Liver (tissue), 9 donors: ENCODE results near the gene RAD51B. TPM values are rescaled to one million over a fixed set of nuclear protein-coding genes. Genes with fewer than 3 reads are reported as not detected.
A peak's percentile ranks its signal among the peaks of the same experiment; 100 is the strongest.

ENCODE experiments used
- DNase-seq: peaks from one replicate; pipeline ENCODE4 v3.0.0-alpha.2; 2017; ENCODE audit warnings: low spot score
- H3K27ac ChIP-seq, 2 donors: one replicate each; pipeline ENCODE4 v1.7.0; 2013; ENCODE audit warnings: inconsistent platforms in 2 of 2, low read length in 2 of 2, control low read depth in 1 of 2, low read depth in 1 of 2, mild to moderate bottlenecking in 1 of 2
- H3K27me3 ChIP-seq, 4 donors: one replicate each; pipeline versions ENCODE4 v1.6.1 to v1.7.0; 2013; ENCODE audit warnings: low read length in 3 of 4, inconsistent platforms in 1 of 4, mild to moderate bottlenecking in 1 of 4, moderate library complexity in 1 of 4; ENCODE audit not compliant: control insufficient read depth in 4 of 4, insufficient read depth in 4 of 4
- H3K36me3 ChIP-seq, 4 donors: one replicate each; pipeline versions ENCODE4 v1.6.1 to v1.7.0; 2013; ENCODE audit warnings: low read length in 3 of 4, mild to moderate bottlenecking in 3 of 4, low read depth in 1 of 4, moderate library complexity in 1 of 4; ENCODE audit not compliant: control insufficient read depth in 4 of 4, insufficient read depth in 3 of 4
- H3K4me1 ChIP-seq, 4 donors: one replicate each; pipeline versions ENCODE4 v1.6.1 to v1.7.0; 2013; ENCODE audit warnings: low read length in 3 of 4, mild to moderate bottlenecking in 3 of 4, moderate library complexity in 1 of 4; ENCODE audit not compliant: control insufficient read depth in 4 of 4, insufficient read depth in 4 of 4
- H3K4me3 ChIP-seq, 3 donors: one replicate each; pipeline versions ENCODE4 v1.6.1 to v1.7.0; 2013; ENCODE audit warnings: low read length in 3 of 3, control low read depth in 1 of 3, low read depth in 1 of 3, mild to moderate bottlenecking in 1 of 3
- H3K9ac ChIP-seq, 2 donors: one replicate each; pipeline ENCODE4 v1.7.0; 2013; ENCODE audit warnings: low read length in 2 of 2, mild to moderate bottlenecking in 2 of 2, moderate library complexity in 2 of 2, control low read depth in 1 of 2, low read depth in 1 of 2
- H3K9me3 ChIP-seq, 4 donors: one replicate each; pipeline versions ENCODE4 v1.6.1 to v1.7.0; 2013; ENCODE audit warnings: low read length in 3 of 4; ENCODE audit not compliant: control insufficient read depth in 4 of 4
- FOXA1 ChIP-seq: IDR thresholded peaks from 2 replicates; pipeline ENCODE4 v1.6.1; 2016; ENCODE audit warnings: antibody characterized with exemption
- FOXA2 ChIP-seq: IDR thresholded peaks from 2 replicates; pipeline ENCODE4 v1.6.1; 2016; ENCODE audit warnings: antibody characterized with exemption
- GABPA ChIP-seq, 2 donors: IDR thresholded peaks in 1 of 2; conservative IDR thresholded peaks in 1 of 2; 2 replicates each; pipeline ENCODE4 v1.6.1; 2016; ENCODE audit warnings: antibody characterized with exemption in 2 of 2, mild to moderate bottlenecking in 1 of 2, moderate library complexity in 1 of 2
- HNF4A ChIP-seq, 2 donors: conservative IDR thresholded peaks; 2 replicates each; pipeline ENCODE4 v1.6.1; 2016; ENCODE audit warnings: antibody characterized with exemption in 2 of 2, mild to moderate bottlenecking in 2 of 2
- HNF4G ChIP-seq: IDR thresholded peaks from 2 replicates; pipeline ENCODE4 v1.6.1; 2016; ENCODE audit warnings: antibody characterized with exemption
- JUND ChIP-seq, 2 donors: IDR thresholded peaks; 2 replicates each; pipeline ENCODE4 v1.6.1; 2016; ENCODE audit warnings: antibody characterized with exemption in 2 of 2
- NR2F2 ChIP-seq: IDR thresholded peaks from 2 replicates; pipeline ENCODE4 v1.6.1; 2016; ENCODE audit warnings: antibody characterized with exemption
- RAD21 ChIP-seq, 2 donors: IDR thresholded peaks; 2 replicates each; pipeline ENCODE4 v1.6.1; 2016; ENCODE audit warnings: antibody characterized with exemption in 2 of 2, mild to moderate bottlenecking in 2 of 2
- RXRA ChIP-seq, 2 donors: IDR thresholded peaks; 2 replicates each; pipeline ENCODE4 v1.6.1; 2017 to 2018; ENCODE audit warnings: antibody characterized with exemption in 2 of 2, mild to moderate bottlenecking in 1 of 2
- SP1 ChIP-seq: IDR thresholded peaks from 2 replicates; pipeline ENCODE4 v1.6.1; 2018; ENCODE audit warnings: antibody characterized with exemption, mild to moderate bottlenecking
- YY1 ChIP-seq: IDR thresholded peaks from 2 replicates; pipeline ENCODE4 v1.6.1; 2016; ENCODE audit warnings: antibody characterized with exemption, mild to moderate bottlenecking
- WGBS: extraction: QIAGEN DNeasy Blood & Tissue Kit; methylation state at CpG from one replicate; pipeline ENCODE4 v1.1.7; 2013; 5-methylcytosine and 5-hydroxymethylcytosine counted together
- polyA plus RNA-seq, 2 donors: library from polyadenylated mRNA; stranded (reverse) in 1 of 2; unstranded in 1 of 2; fragments of 200-250 nt in 1 of 2; fragments of >200 nt in 1 of 2; fragmentation: Nextera tagmentation in 1 of 2; extraction: Ambion mirVana in 1 of 2; gene quantifications; one replicate each; pipeline versions ENCODE4 v1.2.1 to v1.2.3, GENCODE V29; 2013 to 2015
- total RNA-seq, 2 donors: library from RNA; depleted of rRNA; stranded (reverse); fragments of >200 nt; gene quantifications; one replicate each; pipeline ENCODE4 v1.2.3, GENCODE V29; 2014
- TF ChIP-seq, protein P1 (sequence below): IDR thresholded peaks from 2 replicates; pipeline ENCODE4 v1.6.1; 2016; ENCODE audit warnings: antibody characterized with exemption, mild to moderate bottlenecking
- TF ChIP-seq, protein P2 (sequence below): IDR thresholded peaks from 2 replicates; pipeline ENCODE4 v1.6.1; 2016; ENCODE audit warnings: antibody characterized with exemption
- TF ChIP-seq, protein P3 (sequence below): IDR thresholded peaks from 2 replicates; pipeline ENCODE4 v1.6.1; 2016; ENCODE audit warnings: antibody characterized with exemption
- TF ChIP-seq, protein P4 (sequence below): fragments of 150-350 bp; IDR thresholded peaks from 2 replicates; pipeline ENCODE4 v1.5.1; 2017; ENCODE audit warnings: improper control_type of control experiment, low read depth, low read length; ENCODE audit not compliant: missing input control
- TF ChIP-seq, protein P5 (sequence below): IDR thresholded peaks from 2 replicates; pipeline ENCODE4 v1.6.1; 2016; ENCODE audit warnings: antibody characterized with exemption
- donor health status: healthy.
- donor health status: healthy.
- donor health status: healthy.
- donor health status: healthy.
- donor health status: healthy.

Gene RAD51B
- total and polyA plus RNA-seq, 4 donors = 0.81 to 12.9 (median 2.4) TPM

DNA sequence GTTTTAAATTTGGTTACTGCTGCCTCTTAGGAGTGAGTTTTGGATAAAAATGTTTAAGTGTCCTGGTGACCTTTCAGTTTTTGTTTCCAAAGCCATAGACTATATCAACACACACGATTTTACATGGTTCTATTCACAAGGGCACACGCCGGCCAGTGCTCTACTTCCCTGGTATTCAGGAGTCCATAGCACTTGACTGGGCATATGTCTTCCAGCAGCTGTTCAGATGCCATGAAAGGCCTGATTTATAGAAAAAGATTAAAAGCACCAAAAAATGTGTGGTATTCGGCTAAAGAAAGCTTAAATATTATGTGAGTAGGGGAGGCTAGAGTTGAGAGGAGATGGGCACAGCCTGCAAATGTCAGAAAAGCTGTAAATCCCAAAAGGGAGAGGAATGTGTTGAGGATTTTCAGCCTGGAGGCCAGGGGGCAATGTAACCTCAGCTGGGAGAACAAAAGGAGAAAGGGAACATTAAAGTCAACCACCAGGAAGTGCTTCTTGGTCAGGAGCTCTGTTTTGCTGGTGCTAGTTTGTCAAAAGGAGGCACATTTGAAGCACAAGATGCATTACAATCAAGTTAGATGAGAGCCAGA is 478.4 kb downstream of the RAD51B start:
- H3K36me3 ChIP-seq = no peaks in the 10 kb centered on the region
- no peak overlapping the region for H3K27ac ChIP-seq
- DNase-seq = no peak

DNA sequence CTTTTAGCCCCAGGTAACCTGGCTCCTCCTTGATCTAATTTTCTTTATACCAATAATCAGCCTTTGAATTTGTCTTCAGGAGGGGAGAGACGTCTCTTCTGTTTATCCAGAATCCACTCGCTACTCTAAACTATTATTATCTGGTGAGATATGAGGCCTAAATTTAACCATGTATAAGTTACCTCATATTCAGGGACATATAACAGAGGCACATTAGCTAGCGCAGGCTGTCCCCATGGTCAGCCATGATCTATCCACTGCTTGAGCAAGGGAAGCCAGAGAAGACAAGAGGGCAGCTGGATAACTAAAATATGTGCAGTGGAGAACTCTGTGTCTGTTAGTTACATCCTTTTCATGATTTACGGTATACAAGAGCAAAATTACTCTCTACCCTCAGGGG is 481.0 kb downstream of the RAD51B start:
- Histone ChIP-seq H3K36me3 (no peaks in the 10 kb centered on the region), H3K27me3 (no peaks in the 10 kb centered on the region), H3K9me3 (no peaks in the 10 kb centered on the region), H3K4me1 (no peaks in the 10 kb centered on the region), H3K9ac (no peak overlapping the region), H3K4me3 (no peak overlapping the region), H3K27ac (no peak overlapping the region)
- WGBS = 93% methylated on average over 4 of the region's 4 CpGs
- DNase-seq = no peak
- TF ChIP-seq YY1 (no peak), JUND (IDR thresholded peaks at IDR 0.05) (no peak), HNF4A (conservative IDR thresholded peaks at IDR 0.05) (no peak), SP1 (no peak), NR2F2 (no peak), FOXA1 (no peak), RXRA (IDR thresholded peaks at IDR 0.05) (no peak), GABPA (IDR thresholded peaks at IDR 0.05 in 1 of 2, conservative IDR thresholded peaks at IDR 0.05 in 1 of 2) (no peak), HNF4G (no peak), FOXA2 (no peak)
- TF ChIP-seq, protein P1, sequence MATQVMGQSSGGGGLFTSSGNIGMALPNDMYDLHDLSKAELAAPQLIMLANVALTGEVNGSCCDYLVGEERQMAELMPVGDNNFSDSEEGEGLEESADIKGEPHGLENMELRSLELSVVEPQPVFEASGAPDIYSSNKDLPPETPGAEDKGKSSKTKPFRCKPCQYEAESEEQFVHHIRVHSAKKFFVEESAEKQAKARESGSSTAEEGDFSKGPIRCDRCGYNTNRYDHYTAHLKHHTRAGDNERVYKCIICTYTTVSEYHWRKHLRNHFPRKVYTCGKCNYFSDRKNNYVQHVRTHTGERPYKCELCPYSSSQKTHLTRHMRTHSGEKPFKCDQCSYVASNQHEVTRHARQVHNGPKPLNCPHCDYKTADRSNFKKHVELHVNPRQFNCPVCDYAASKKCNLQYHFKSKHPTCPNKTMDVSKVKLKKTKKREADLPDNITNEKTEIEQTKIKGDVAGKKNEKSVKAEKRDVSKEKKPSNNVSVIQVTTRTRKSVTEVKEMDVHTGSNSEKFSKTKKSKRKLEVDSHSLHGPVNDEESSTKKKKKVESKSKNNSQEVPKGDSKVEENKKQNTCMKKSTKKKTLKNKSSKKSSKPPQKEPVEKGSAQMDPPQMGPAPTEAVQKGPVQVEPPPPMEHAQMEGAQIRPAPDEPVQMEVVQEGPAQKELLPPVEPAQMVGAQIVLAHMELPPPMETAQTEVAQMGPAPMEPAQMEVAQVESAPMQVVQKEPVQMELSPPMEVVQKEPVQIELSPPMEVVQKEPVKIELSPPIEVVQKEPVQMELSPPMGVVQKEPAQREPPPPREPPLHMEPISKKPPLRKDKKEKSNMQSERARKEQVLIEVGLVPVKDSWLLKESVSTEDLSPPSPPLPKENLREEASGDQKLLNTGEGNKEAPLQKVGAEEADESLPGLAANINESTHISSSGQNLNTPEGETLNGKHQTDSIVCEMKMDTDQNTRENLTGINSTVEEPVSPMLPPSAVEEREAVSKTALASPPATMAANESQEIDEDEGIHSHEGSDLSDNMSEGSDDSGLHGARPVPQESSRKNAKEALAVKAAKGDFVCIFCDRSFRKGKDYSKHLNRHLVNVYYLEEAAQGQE = no peak
- TF ChIP-seq, protein P2, sequence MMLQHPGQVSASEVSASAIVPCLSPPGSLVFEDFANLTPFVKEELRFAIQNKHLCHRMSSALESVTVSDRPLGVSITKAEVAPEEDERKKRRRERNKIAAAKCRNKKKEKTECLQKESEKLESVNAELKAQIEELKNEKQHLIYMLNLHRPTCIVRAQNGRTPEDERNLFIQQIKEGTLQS = no peak
- TF ChIP-seq, protein P3, sequence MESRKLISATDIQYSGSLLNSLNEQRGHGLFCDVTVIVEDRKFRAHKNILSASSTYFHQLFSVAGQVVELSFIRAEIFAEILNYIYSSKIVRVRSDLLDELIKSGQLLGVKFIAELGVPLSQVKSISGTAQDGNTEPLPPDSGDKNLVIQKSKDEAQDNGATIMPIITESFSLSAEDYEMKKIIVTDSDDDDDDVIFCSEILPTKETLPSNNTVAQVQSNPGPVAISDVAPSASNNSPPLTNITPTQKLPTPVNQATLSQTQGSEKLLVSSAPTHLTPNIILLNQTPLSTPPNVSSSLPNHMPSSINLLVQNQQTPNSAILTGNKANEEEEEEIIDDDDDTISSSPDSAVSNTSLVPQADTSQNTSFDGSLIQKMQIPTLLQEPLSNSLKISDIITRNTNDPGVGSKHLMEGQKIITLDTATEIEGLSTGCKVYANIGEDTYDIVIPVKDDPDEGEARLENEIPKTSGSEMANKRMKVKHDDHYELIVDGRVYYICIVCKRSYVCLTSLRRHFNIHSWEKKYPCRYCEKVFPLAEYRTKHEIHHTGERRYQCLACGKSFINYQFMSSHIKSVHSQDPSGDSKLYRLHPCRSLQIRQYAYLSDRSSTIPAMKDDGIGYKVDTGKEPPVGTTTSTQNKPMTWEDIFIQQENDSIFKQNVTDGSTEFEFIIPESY = no peak
- TF ChIP-seq, protein P4, sequence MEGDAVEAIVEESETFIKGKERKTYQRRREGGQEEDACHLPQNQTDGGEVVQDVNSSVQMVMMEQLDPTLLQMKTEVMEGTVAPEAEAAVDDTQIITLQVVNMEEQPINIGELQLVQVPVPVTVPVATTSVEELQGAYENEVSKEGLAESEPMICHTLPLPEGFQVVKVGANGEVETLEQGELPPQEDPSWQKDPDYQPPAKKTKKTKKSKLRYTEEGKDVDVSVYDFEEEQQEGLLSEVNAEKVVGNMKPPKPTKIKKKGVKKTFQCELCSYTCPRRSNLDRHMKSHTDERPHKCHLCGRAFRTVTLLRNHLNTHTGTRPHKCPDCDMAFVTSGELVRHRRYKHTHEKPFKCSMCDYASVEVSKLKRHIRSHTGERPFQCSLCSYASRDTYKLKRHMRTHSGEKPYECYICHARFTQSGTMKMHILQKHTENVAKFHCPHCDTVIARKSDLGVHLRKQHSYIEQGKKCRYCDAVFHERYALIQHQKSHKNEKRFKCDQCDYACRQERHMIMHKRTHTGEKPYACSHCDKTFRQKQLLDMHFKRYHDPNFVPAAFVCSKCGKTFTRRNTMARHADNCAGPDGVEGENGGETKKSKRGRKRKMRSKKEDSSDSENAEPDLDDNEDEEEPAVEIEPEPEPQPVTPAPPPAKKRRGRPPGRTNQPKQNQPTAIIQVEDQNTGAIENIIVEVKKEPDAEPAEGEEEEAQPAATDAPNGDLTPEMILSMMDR = no peak
- TF ChIP-seq, protein P5, sequence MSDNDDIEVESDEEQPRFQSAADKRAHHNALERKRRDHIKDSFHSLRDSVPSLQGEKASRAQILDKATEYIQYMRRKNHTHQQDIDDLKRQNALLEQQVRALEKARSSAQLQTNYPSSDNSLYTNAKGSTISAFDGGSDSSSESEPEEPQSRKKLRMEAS = no peak

More for the DNA sequence above, 478.4 kb downstream of the RAD51B start:
- Histone ChIP-seq H3K4me1 (no peaks in the 10 kb centered on the region), H3K9me3 (no peaks in the 10 kb centered on the region), H3K27me3 (no peaks in the 10 kb centered on the region), H3K4me3 (no peak overlapping the region), H3K9ac (no peak overlapping the region)
- peak; percentile 72 to 81 for TF ChIP-seq RAD21 (IDR thresholded peaks at IDR 0.05)
- no peak for TF ChIP-seq RXRA (IDR thresholded peaks at IDR 0.05)
- TF ChIP-seq, protein P4 = peak; percentile 33
- no peak for TF ChIP-seq JUND (IDR thresholded peaks at IDR 0.05)
- WGBS = 90% methylated on average over 4 of the region's 4 CpGs
